Smooth muscle cell (in vitro differentiated cells): ENCODE results near the gene MPEG1. TPM values are rescaled to one million over a fixed set of nuclear protein-coding genes. Genes with fewer than 3 reads are reported as not detected.

Experiments
- DNase-seq: peaks from one replicate; lab custom pipeline; 2025; ENCODE audit not compliant: unreplicated experiment; lab: John Stamatoyannopoulos, UW
- H2AFZ ChIP-seq: fragments of 200-600 bp; sonication (generic); 2 replicates; pipeline ENCODE4 v1.6.0; 2016; ENCODE audit warnings: antibody characterized with exemption, low read depth, mild to moderate bottlenecking
- H3F3A ChIP-seq: fragments of 200-600 bp; sonication (generic); 2 replicates; pipeline ENCODE4 v1.6.0; 2017; ENCODE audit warnings: antibody characterized with exemption, low read depth
- H3K27ac ChIP-seq: fragments of 200-600 bp; sonication (generic); 2 replicates; pipeline ENCODE4 v1.5.1; 2016; ENCODE audit warnings: low read depth, mild to moderate bottlenecking
- H3K27me3 ChIP-seq: fragments of 200-600 bp; sonication (generic); 2 replicates; pipeline ENCODE4 v1.6.1; 2016; ENCODE audit warnings: low read depth, mild to moderate bottlenecking
- H3K36me3 ChIP-seq: fragments of 200-600 bp; sonication (generic); 2 replicates; pipeline ENCODE4 v1.5.1; 2016; ENCODE audit warnings: low read depth
- H3K4me1 ChIP-seq: fragments of 200-600 bp; sonication (generic); 2 replicates; pipeline ENCODE4 v1.5.1; 2016; ENCODE audit warnings: low read depth
- H3K4me2 ChIP-seq: fragments of 200-600 bp; sonication (generic); 2 replicates; pipeline ENCODE4 v1.6.0; 2016; ENCODE audit warnings: mild to moderate bottlenecking
- H3K4me3 ChIP-seq: fragments of 200-600 bp; sonication (generic); 2 replicates; pipeline ENCODE4 v1.5.1; 2016; ENCODE audit warnings: mild to moderate bottlenecking
- H3K79me2 ChIP-seq: fragments of 200-600 bp; sonication (generic); 2 replicates; pipeline ENCODE4 v1.6.0; 2016; ENCODE audit warnings: low read depth, mild to moderate bottlenecking
- H3K9ac ChIP-seq: fragments of 200-600 bp; sonication (generic); 2 replicates; pipeline ENCODE4 v1.6.0; 2016; ENCODE audit warnings: low read depth
- H3K9me3 ChIP-seq: fragments of 200-600 bp; sonication (generic); replicated peaks from 2 replicates; pipeline ENCODE4 v1.5.1; 2016; ENCODE audit warnings: low read depth
- H4K20me1 ChIP-seq: fragments of 200-600 bp; sonication (generic); 2 replicates; pipeline ENCODE4 v1.6.0; 2016; ENCODE audit warnings: low read depth
- WGBS: methylation state at CpG from one replicate; pipeline ENCODE4 v1.1.7; 2016; ENCODE audit warnings: low lambda C conversion rate; 5-methylcytosine and 5-hydroxymethylcytosine counted together
- polyA plus RNA-seq: library from polyadenylated mRNA; unstranded; fragments of >200 nt; fragmentation: Nextera tagmentation; extraction: Ambion mirVana; gene quantifications from 2 replicates; pipeline ENCODE4 v1.2.1, GENCODE V29; 2016
- total RNA-seq: library from RNA; depleted of rRNA; stranded (reverse); fragments of >200 nt; gene quantifications from 2 replicates; pipeline ENCODE4 v1.2.3, GENCODE V29; 2014
- TF ChIP-seq, protein P1 (sequence below): fragments of 200-600 bp; sonication (generic); IDR thresholded peaks from 2 replicates; pipeline ENCODE4 v1.5.1; 2017; ENCODE audit warnings: borderline replicate concordance, mild to moderate bottlenecking, antibody characterized with exemption; ENCODE audit not compliant: insufficient read depth, poor library complexity, severe bottlenecking

MPEG1 gene
- total and polyA plus RNA-seq, 2 experiments from 2014 or later, result 0.07 to 0.13 TPM

- TF ChIP-seq, protein P1, sequence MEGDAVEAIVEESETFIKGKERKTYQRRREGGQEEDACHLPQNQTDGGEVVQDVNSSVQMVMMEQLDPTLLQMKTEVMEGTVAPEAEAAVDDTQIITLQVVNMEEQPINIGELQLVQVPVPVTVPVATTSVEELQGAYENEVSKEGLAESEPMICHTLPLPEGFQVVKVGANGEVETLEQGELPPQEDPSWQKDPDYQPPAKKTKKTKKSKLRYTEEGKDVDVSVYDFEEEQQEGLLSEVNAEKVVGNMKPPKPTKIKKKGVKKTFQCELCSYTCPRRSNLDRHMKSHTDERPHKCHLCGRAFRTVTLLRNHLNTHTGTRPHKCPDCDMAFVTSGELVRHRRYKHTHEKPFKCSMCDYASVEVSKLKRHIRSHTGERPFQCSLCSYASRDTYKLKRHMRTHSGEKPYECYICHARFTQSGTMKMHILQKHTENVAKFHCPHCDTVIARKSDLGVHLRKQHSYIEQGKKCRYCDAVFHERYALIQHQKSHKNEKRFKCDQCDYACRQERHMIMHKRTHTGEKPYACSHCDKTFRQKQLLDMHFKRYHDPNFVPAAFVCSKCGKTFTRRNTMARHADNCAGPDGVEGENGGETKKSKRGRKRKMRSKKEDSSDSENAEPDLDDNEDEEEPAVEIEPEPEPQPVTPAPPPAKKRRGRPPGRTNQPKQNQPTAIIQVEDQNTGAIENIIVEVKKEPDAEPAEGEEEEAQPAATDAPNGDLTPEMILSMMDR, result no peak
Measured at GRCh38 chr11:59208956-59209355, 3.8 kb downstream of the MPEG1 start.

DNA sequence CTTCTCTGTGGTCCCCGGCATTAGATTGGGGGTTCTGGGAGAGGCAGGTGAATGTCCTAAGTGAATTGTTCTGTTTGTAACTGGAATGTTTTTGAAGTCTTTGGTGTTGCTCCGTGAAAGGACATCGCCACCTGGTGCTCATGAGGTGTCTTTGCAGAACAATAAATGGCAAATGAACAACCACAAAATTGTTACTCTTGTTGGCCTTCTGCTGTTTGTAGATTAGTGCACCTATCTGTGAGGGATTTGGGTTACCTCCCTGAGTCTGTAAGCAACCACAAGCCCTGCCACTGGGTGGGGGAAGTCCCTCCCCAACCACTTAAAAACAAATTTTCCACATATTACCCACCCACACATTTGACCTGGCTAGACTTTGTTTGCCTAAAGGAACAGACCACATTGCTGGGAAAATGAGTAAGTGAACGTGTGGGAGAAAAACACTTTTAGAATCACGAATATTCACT is 4.7 kb downstream of the MPEG1 start:
- WGBS, result 22% methylated on average over 5 of the region's 5 CpGs
- Histone ChIP-seq H3K27ac (peak overlapping the region; percentile 90), H3K9ac (no peak overlapping the region), H3K4me3 (no peak overlapping the region), H3K4me1 (peaks cover 3% of the 10 kb centered on the region), H3K36me3 (no peaks in the 10 kb centered on the region), H4K20me1 (peaks cover 4% of the 10 kb centered on the region), H3K27me3 (no peaks in the 10 kb centered on the region), H3K4me2 (peak overlapping the region; percentile 59), H3F3A (peaks cover 3% of the 10 kb centered on the region), H2AFZ (no peak overlapping the region), H3K9me3 (no peaks in the 10 kb centered on the region), H3K79me2 (no peaks in the 10 kb centered on the region)
- DNase-seq, result no peak
- TF ChIP-seq, protein P1, result peak; percentile 54

More at GRCh38 chr11:59208956-59209355, 3.8 kb downstream of the MPEG1 start:
- H4K20me1 ChIP-seq, result peaks cover 4% of the 10 kb centered on the region
- no peaks in the 10 kb centered on the region for H3K36me3 ChIP-seq
- peak overlapping the region; percentile 90 for H3K27ac ChIP-seq
- H3K4me2 ChIP-seq, result peak overlapping the region; percentile 59
- no peaks in the 10 kb centered on the region for H3K79me2 ChIP-seq
- WGBS, result 11% methylated on average over 2 of the region's 2 CpGs
- no peak for DNase-seq
- H3K9ac ChIP-seq, result peak overlapping the region; percentile 42
- H3K27me3 ChIP-seq, result no peaks in the 10 kb centered on the region
- H2AFZ ChIP-seq, result no peak overlapping the region
- peaks cover 3% of the 10 kb centered on the region for H3F3A ChIP-seq
- no peak overlapping the region for H3K4me3 ChIP-seq
- peaks cover 3% of the 10 kb centered on the region for H3K4me1 ChIP-seq
- H3K9me3 ChIP-seq, result no peaks in the 10 kb centered on the region

GRCh38 chr11:59206635-59207034 is 6.1 kb downstream of the MPEG1 start:
- TF ChIP-seq, protein P1, result peak; percentile 41
- no peak overlapping the region for H3K27ac ChIP-seq
- DNase-seq, result no peak
- peaks cover 3% of the 10 kb centered on the region for H3K4me1 ChIP-seq
- no peak overlapping the region for H3K4me2 ChIP-seq
- no peaks in the 10 kb centered on the region for H3K79me2 ChIP-seq
- H3K9ac ChIP-seq, result no peak overlapping the region
- no peak overlapping the region for H2AFZ ChIP-seq
- H3F3A ChIP-seq, result peaks cover 3% of the 10 kb centered on the region
- no peaks in the 10 kb centered on the region for H3K27me3 ChIP-seq
- H3K4me3 ChIP-seq, result no peak overlapping the region
- no peaks in the 10 kb centered on the region for H3K36me3 ChIP-seq
- 85% methylated on average over 4 of the region's 4 CpGs for WGBS
- peaks cover 4% of the 10 kb centered on the region for H4K20me1 ChIP-seq
- no peaks in the 10 kb centered on the region for H3K9me3 ChIP-seq

- Histone ChIP-seq H3K9me3 (no peaks in the 10 kb centered on the region), H3K4me2 (no peak overlapping the region), H3K79me2 (no peaks in the 10 kb centered on the region), H3K4me1 (peaks cover 3% of the 10 kb centered on the region), H3K4me3 (no peak overlapping the region), H4K20me1 (peaks cover 4% of the 10 kb centered on the region), H3K27me3 (no peaks in the 10 kb centered on the region), H3K9ac (no peak overlapping the region), H3K27ac (no peak overlapping the region), H3K36me3 (no peaks in the 10 kb centered on the region), H2AFZ (no peak overlapping the region), H3F3A (peaks cover 3% of the 10 kb centered on the region)
- TF ChIP-seq, protein P1, result no peak
- DNase-seq, result no peak
- WGBS, result 92% methylated on average over 7 of the region's 7 CpGs
Measured at GRCh38 chr11:59205648-59206047, 7.1 kb downstream of the MPEG1 start.
